GM12878 (cell line): Measurements from ENCODE around the gene AKAP13. TPM values are rescaled to one million over a fixed set of nuclear protein-coding genes. Genes with fewer than 3 reads are reported as not detected.
A peak's percentile ranks its signal among the peaks of the same experiment; 100 is the strongest.

Experiments used
- ATAC-seq: fragments of 200-7000 bp; cut with Tn5 transposase; 3 replicates; pipeline ENCODE4 v1.9.1; 2020; ENCODE audit warnings: mild to moderate bottlenecking, moderate library complexity
- BruUV-seq: library from RNA; stranded (reverse); fragments of 400-500 nt; replicated peaks from 2 replicates; lab custom pipeline; 2021; lab: Mats Ljungman, UMichigan
- CTCF ChIA-PET: fragments of 300-600 bp; sonication (Branson Sonifier 250); formaldehyde crosslinking; extraction: SDS; loops from one replicate; lab custom pipeline; 2021; ENCODE audit warnings: inconsistent platforms; lab: Yijun Ruan, JAX
- POLR2A ChIA-PET: fragments of 350-600 bp; formaldehyde crosslinking; extraction: SDS; loops from one replicate; lab custom pipeline; 2021; ENCODE audit warnings: inconsistent platforms; lab: Charles Lee
- RAD21 ChIA-PET: fragments of 300-600 bp; sonication (Branson Sonifier 250); formaldehyde crosslinking; loops from one replicate; lab custom pipeline; 2023; ENCODE audit warnings: antibody characterized with exemption; ENCODE audit not compliant: unreplicated experiment; lab: Charles Lee
- SMC1A ChIA-PET: fragments of 300-600 bp; sonication (Branson Sonifier 250); formaldehyde crosslinking; loops from one replicate; lab custom pipeline; 2023; ENCODE audit not compliant: unreplicated experiment, uncharacterized antibody; lab: Charles Lee
- DNase-seq: peaks from one replicate; pipeline ENCODE4 v3.0.0-alpha.2; 2011; ENCODE audit warnings: low read depth, low spot score
- FAIRE-seq: peaks from 3 replicates; lab custom pipeline; 2011; peaks lifted over from hg19 to GRCh38; lab: Jason Lieb, UNC
- H2AFZ ChIP-seq: 2 replicates; pipeline ENCODE4 v1.6.0; 2011; ENCODE audit warnings: low read depth, low read length, control low read depth; ENCODE audit not compliant: control insufficient read depth
- H3K27ac ChIP-seq: 2 replicates; pipeline ENCODE4 v1.5.1; 2011; ENCODE audit warnings: control low read depth; ENCODE audit not compliant: control insufficient read depth, insufficient read depth
- H3K27me3 ChIP-seq, 2 experiments: replicated peaks in 1 of 2; 2 replicates each; pipeline versions ENCODE4 v1.6.0 to v1.6.1; 2011; ENCODE audit warnings: low read length in 1 of 2; ENCODE audit not compliant: control insufficient read depth in 2 of 2, insufficient read depth in 2 of 2
- H3K36me3 ChIP-seq, 2 experiments: 2 replicates each; pipeline ENCODE4 v1.5.1; 2011; ENCODE audit warnings: low read length in 1 of 2; ENCODE audit not compliant: control insufficient read depth in 2 of 2, insufficient read depth in 2 of 2
- H3K4me1 ChIP-seq: 2 replicates; pipeline ENCODE4 v1.6.1; 2011; ENCODE audit warnings: mild to moderate bottlenecking, low read length, moderate library complexity, mixed read lengths; ENCODE audit not compliant: control insufficient read depth, insufficient read depth
- H3K4me2 ChIP-seq: 2 replicates; pipeline ENCODE4 v1.6.0; 2011; ENCODE audit warnings: control low read depth; ENCODE audit not compliant: control insufficient read depth, insufficient read depth
- H3K4me3 ChIP-seq: fragments of 200-600 bp; sonication (generic); 2 replicates; pipeline ENCODE4 v1.5.1; 2016
- H3K79me2 ChIP-seq: 2 replicates; pipeline ENCODE4 v1.6.0; 2011; ENCODE audit warnings: low read length; ENCODE audit not compliant: control insufficient read depth, insufficient read depth
- H3K9ac ChIP-seq: 2 replicates; pipeline ENCODE4 v1.8.0; 2011; ENCODE audit warnings: low read length, control low read depth, mixed read lengths; ENCODE audit not compliant: control insufficient read depth, insufficient read depth
- H3K9me3 ChIP-seq: replicated peaks from 3 replicates; pipeline ENCODE4 v1.5.1; 2011; ENCODE audit warnings: mild to moderate bottlenecking, low read length; ENCODE audit not compliant: control insufficient read depth, insufficient read depth
- H4K20me1 ChIP-seq: 2 replicates; pipeline ENCODE4 v1.6.0; 2011; ENCODE audit not compliant: control insufficient read depth, insufficient read depth
- ASH2L ChIP-seq: fragments of 300-600, 200-600 bp; sonication (generic); IDR thresholded peaks from 2 replicates; pipeline ENCODE4 v1.6.1; 2017; ENCODE audit warnings: low read depth, mild to moderate bottlenecking, borderline replicate concordance
- ATF7 ChIP-seq: fragments of 450-650 bp; IDR thresholded peaks from 2 replicates; pipeline ENCODE4 v1.6.1; 2016; ENCODE audit warnings: low read depth, mild to moderate bottlenecking
- BMI1 ChIP-seq: fragments of 450-650 bp; IDR thresholded peaks from 2 replicates; pipeline ENCODE4 v1.6.1; 2016; ENCODE audit warnings: mild to moderate bottlenecking, moderate library complexity, borderline replicate concordance
- CREB1 ChIP-seq: IDR thresholded peaks from 2 replicates; pipeline ENCODE4 v1.6.1; 2012; ENCODE audit warnings: low read depth, mild to moderate bottlenecking, inconsistent platforms
- EED ChIP-seq: sonication (generic); IDR thresholded peaks from 2 replicates; pipeline ENCODE4 v1.6.1; 2016; ENCODE audit warnings: antibody characterized with exemption, low read depth
- ESRRA ChIP-seq: IDR thresholded peaks from 2 replicates; pipeline ENCODE4 v1.6.1; 2012; ENCODE audit warnings: mild to moderate bottlenecking, low read length, improper control_type of control experiment
- FOS ChIP-seq: IDR thresholded peaks from 3 replicates; pipeline ENCODE4 v1.6.1; 2011; ENCODE audit warnings: borderline replicate concordance; ENCODE audit not compliant: insufficient read length; ENCODE audit errors: extremely low read depth
- HDGF ChIP-seq: fragments of 450-650 bp; IDR thresholded peaks from 2 replicates; pipeline ENCODE4 v1.6.1; 2016; ENCODE audit warnings: antibody characterized with exemption
- MEF2B ChIP-seq: fragments of 450-650 bp; IDR thresholded peaks from 2 replicates; pipeline ENCODE4 v1.6.1; 2018; ENCODE audit warnings: mild to moderate bottlenecking, moderate library complexity; ENCODE audit not compliant: partially characterized antibody, poor library complexity, severe bottlenecking
- MYB ChIP-seq: fragments of 150-350 bp; IDR thresholded peaks from 2 replicates; pipeline ENCODE4 v1.6.1; 2014; ENCODE audit warnings: mild to moderate bottlenecking, low read depth, low read length, borderline replicate concordance
- NR2F1 ChIP-seq: fragments of 450-650 bp; conservative IDR thresholded peaks from 2 replicates; pipeline ENCODE4 v1.6.1; 2017; ENCODE audit warnings: mild to moderate bottlenecking
- POU2F2 ChIP-seq: IDR thresholded peaks from 3 replicates; pipeline ENCODE4 v1.6.1; 2011; ENCODE audit warnings: low read depth, mild to moderate bottlenecking, low read length, borderline replicate concordance
- RAD21 ChIP-seq: IDR thresholded peaks from 2 replicates; pipeline ENCODE4 v1.6.1; 2011; ENCODE audit warnings: mild to moderate bottlenecking, low read depth, low read length, moderate library complexity; ENCODE audit not compliant: insufficient read depth
- RAD51 ChIP-seq: fragments of 450-650 bp; IDR thresholded peaks from 2 replicates; pipeline ENCODE4 v1.6.1; 2016; ENCODE audit warnings: moderate library complexity, mild to moderate bottlenecking, inconsistent platforms
- RUNX3 ChIP-seq: IDR thresholded peaks from 2 replicates; pipeline ENCODE4 v1.6.1; 2012; ENCODE audit warnings: low read length, inconsistent platforms
- SMARCA5 ChIP-seq: fragments of 450-650 bp; IDR thresholded peaks from 2 replicates; pipeline ENCODE4 v1.6.1; 2017; ENCODE audit warnings: mild to moderate bottlenecking
- SPI1 ChIP-seq: IDR thresholded peaks from 2 replicates; pipeline ENCODE4 v1.6.1; 2011; ENCODE audit warnings: low read depth, mild to moderate bottlenecking, low read length, moderate library complexity, borderline replicate concordance; ENCODE audit not compliant: insufficient read depth
- SREBF1 ChIP-seq: IDR thresholded peaks from 2 replicates; pipeline ENCODE4 v1.6.1; 2012; ENCODE audit warnings: mild to moderate bottlenecking, low read length
- STAT3 ChIP-seq: IDR thresholded peaks from 2 replicates; pipeline ENCODE4 v1.6.1; 2011; ENCODE audit warnings: low read depth, low read length, improper control_type of control experiment
- ZNF217 ChIP-seq: fragments of 450-650 bp; IDR thresholded peaks from 2 replicates; pipeline ENCODE4 v1.6.1; 2017; ENCODE audit warnings: antibody characterized with exemption, mild to moderate bottlenecking
- ZNF274 ChIP-seq: IDR thresholded peaks from one replicate; pipeline ENCODE4 v1.8.0; 2011; ENCODE audit not compliant: insufficient read length, insufficient read depth
- WGBS: methylation state at CpG from one replicate; pipeline ENCODE4 v1.1.6; 2016; ENCODE audit warnings: low lambda C conversion rate; ENCODE audit not compliant: insufficient replicate concordance, insufficient coverage; ENCODE audit errors: missing lambda C conversion rate; 5-methylcytosine and 5-hydroxymethylcytosine counted together
- in situ Hi-C: fragments of 300-500 bp; cut with MboI; formaldehyde crosslinking; loops from 9 replicates; pipeline ENCODE4 v1.14.3; 2018; ENCODE audit warnings: mixed read lengths
- intact Hi-C: fragments of 100-400 bp; cut with micrococcal nuclease; formaldehyde crosslinking; loops from one replicate; pipeline ENCODE4 v1.14.2; 2022; ENCODE audit not compliant: unreplicated experiment
- polyA plus RNA-seq, 11 experiments: library from polyadenylated mRNA; depleted of rRNA in 4 of 11; unstranded in 6 of 11; stranded (reverse) in 5 of 11; fragments of >200 nt; fragmentation: Nextera tagmentation in 4 of 11; fragmentation: Illumina TruSeq in 1 of 11; extraction: Ambion mirVana in 4 of 11; extraction: Trizol in 1 of 11; gene quantifications; 1 replicate in 1 of 11; 2 replicates in 10 of 11; pipeline versions ENCODE4 v1.2.1 to v1.2.3, GENCODE V29; 2011 to 2016; ENCODE audit warnings: inconsistent platforms in 2 of 11, missing spikeins in 2 of 11, low read depth in 1 of 11
- total RNA-seq, 4 experiments: library from RNA; depleted of rRNA in 3 of 4; stranded (reverse); fragments of >200 nt in 3 of 4; fragmentation: Illumina TruSeq in 1 of 4; extraction: Trizol in 1 of 4; gene quantifications; 2 replicates each; pipeline versions ENCODE4 v1.2.1 to v1.2.3, GENCODE V29; 2013 to 2021
- TF ChIP-seq, protein P1 (sequence below): IDR thresholded peaks from 2 replicates; pipeline ENCODE4 v1.6.1; 2012; ENCODE audit warnings: low read length, inconsistent platforms
- TF ChIP-seq, protein P2 (sequence below): fragments of 450-650 bp; IDR thresholded peaks from 2 replicates; pipeline ENCODE4 v1.6.1; 2017; ENCODE audit warnings: mild to moderate bottlenecking, low read depth, inconsistent platforms; ENCODE audit not compliant: poor library complexity, severe bottlenecking

AKAP13 gene
- total and polyA plus RNA-seq, 10 of the 15 experiments (the other 5 are each of a cell fraction or from before 2014, with no cell fraction given), result 14.4 to 74.9 (median 55.1) TPM

DNA sequence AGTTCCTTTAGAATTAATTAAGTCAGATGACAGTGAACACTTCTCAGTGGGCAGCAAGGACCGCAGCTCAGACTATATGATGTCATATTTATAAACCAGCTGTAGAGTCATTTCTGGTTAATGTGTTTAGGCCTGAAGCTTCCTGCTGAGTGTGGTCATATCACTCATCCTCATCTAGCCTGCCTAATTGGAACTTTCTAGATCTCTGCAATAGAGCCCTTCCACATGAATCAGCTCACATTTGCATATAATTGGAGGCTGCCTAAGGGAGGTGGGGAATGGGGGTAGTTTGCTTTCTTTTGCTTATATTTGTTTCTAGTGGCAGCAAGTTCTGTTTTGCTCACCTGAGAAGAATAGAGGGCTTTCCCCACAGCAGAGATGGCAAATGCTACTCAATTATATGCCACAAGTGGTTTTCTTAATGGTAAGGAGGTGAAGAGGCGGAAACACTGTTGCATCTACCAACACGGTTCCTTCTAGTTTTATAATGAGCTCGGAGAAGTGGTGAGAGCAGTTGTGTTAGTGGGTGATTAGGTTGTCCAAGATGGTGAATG, 266.2 kb downstream of the AKAP13 start:
- peak; percentile 93 for ATAC-seq
- Histone ChIP-seq H3K4me1 (peaks cover 8% of the 10 kb centered on the region), H2AFZ (no peak overlapping the region), H3K9ac (no peak overlapping the region), H3K36me3 (peaks cover 0 to 21% of the 10 kb centered on the region in 2 experiments; a peak in 3 of 4 replicates), H3K9me3 (no peaks in the 10 kb centered on the region), H4K20me1 (no peaks in the 10 kb centered on the region), H3K4me3 (no peak overlapping the region), H3K27me3 (no peaks in the 10 kb centered on the region), H3K4me2 (no peak overlapping the region), H3K79me2 (no peaks in the 10 kb centered on the region), H3K27ac (peak overlapping the region; percentile 21)
- in situ Hi-C loops, result no loop called here
- WGBS, result 1% methylated on average over 4 of the region's 4 CpGs
- ChIA-PET CTCF (interaction anchor here (0.7 to 2.2 kb wide), 7 partner anchors 13 to 161 kb away, joined by 3 to 8 read pairs (median 3); no protein-coding TSS in a partner anchor), POLR2A (interaction anchor here (0.5 to 1.5 kb wide), 3 partner anchors 11 to 84 kb away, joined by 4 to 8 read pairs (median 7); no protein-coding TSS in a partner anchor), RAD21 (interaction anchor here (0.7 to 2.3 kb wide), 9 partner anchors 14 to 157 kb away, joined by 3 to 13 read pairs (median 4); no protein-coding TSS in a partner anchor), SMC1A (interaction anchor here (0.6 to 3.0 kb wide), 25 partner anchors 12 to 93 kb away, joined by 3 to 17 read pairs (median 4); no protein-coding TSS in a partner anchor)
- BruUV-seq, result no TSS peak
- no peak for DNase-seq
- FAIRE-seq, result no peak
- intact Hi-C loops, result loop anchor here (5.0 kb wide), 1 partner anchor 46 kb away; no protein-coding TSS in a partner anchor
- no peak for TF ChIP-seq RAD21
- TF ChIP-seq ZNF274, result no peak
- no peak for TF ChIP-seq SPI1
- TF ChIP-seq RAD51, result peak; percentile 57
- 0 out of 2 replicates have a peak, but pooled peaks have one; percentile 56 for TF ChIP-seq STAT3
- TF ChIP-seq ESRRA, result no peak
- no peak; the same call in 1 of the 2 replicates for TF ChIP-seq ZNF217
- TF ChIP-seq HDGF, result no peak
- TF ChIP-seq FOS, result no peak
- TF ChIP-seq, protein P1, sequence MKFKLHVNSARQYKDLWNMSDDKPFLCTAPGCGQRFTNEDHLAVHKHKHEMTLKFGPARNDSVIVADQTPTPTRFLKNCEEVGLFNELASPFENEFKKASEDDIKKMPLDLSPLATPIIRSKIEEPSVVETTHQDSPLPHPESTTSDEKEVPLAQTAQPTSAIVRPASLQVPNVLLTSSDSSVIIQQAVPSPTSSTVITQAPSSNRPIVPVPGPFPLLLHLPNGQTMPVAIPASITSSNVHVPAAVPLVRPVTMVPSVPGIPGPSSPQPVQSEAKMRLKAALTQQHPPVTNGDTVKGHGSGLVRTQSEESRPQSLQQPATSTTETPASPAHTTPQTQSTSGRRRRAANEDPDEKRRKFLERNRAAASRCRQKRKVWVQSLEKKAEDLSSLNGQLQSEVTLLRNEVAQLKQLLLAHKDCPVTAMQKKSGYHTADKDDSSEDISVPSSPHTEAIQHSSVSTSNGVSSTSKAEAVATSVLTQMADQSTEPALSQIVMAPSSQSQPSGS, result peak; percentile 81
- TF ChIP-seq SMARCA5, result no peak
- peak; percentile 26 for TF ChIP-seq MEF2B
- TF ChIP-seq NR2F1, result 0 out of 2 replicates have a peak, but pooled peaks have one; percentile 28
- TF ChIP-seq BMI1, result peak; percentile 45
- peak; percentile 99 for TF ChIP-seq ATF7
- peak; percentile 87 for TF ChIP-seq RUNX3
- no peak for TF ChIP-seq MYB
- TF ChIP-seq CREB1, result peak; percentile 79
- no peak for TF ChIP-seq ASH2L
- TF ChIP-seq, protein P2, sequence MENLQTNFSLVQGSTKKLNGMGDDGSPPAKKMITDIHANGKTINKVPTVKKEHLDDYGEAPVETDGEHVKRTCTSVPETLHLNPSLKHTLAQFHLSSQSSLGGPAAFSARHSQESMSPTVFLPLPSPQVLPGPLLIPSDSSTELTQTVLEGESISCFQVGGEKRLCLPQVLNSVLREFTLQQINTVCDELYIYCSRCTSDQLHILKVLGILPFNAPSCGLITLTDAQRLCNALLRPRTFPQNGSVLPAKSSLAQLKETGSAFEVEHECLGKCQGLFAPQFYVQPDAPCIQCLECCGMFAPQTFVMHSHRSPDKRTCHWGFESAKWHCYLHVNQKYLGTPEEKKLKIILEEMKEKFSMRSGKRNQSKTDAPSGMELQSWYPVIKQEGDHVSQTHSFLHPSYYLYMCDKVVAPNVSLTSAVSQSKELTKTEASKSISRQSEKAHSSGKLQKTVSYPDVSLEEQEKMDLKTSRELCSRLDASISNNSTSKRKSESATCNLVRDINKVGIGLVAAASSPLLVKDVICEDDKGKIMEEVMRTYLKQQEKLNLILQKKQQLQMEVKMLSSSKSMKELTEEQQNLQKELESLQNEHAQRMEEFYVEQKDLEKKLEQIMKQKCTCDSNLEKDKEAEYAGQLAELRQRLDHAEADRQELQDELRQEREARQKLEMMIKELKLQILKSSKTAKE, result peak; percentile 52
- 0 out of 2 replicates have a peak, but pooled peaks have one; percentile 33 for TF ChIP-seq EED
- peak; percentile 79; the same call in 1 of the 3 replicates for TF ChIP-seq POU2F2
- peak; percentile 32; the same call in 1 of the 2 replicates for TF ChIP-seq SREBF1
